ENCODE measurements around the gene SAMD14.

- TF ChIP-seq POLR2A (IDR thresholded peaks at IDR 0.05; ENCODE audit: low read length) (no peak), GATA1 (IDR thresholded peaks at IDR 0.05; ENCODE audit: low read depth, low read length) (no peak)
These were observed 14.4 kb upstream of the SAMD14 start for GRCh38 chr17:50144355-50144754.
